Measurements from ENCODE around the gene GKN2. TPM values are rescaled to one million over a fixed set of nuclear protein-coding genes. Genes with fewer than 3 reads are reported as not detected.

Gene GKN2
- total RNA-seq, 1 experiment from 2014 or later, result not detected

DNA sequence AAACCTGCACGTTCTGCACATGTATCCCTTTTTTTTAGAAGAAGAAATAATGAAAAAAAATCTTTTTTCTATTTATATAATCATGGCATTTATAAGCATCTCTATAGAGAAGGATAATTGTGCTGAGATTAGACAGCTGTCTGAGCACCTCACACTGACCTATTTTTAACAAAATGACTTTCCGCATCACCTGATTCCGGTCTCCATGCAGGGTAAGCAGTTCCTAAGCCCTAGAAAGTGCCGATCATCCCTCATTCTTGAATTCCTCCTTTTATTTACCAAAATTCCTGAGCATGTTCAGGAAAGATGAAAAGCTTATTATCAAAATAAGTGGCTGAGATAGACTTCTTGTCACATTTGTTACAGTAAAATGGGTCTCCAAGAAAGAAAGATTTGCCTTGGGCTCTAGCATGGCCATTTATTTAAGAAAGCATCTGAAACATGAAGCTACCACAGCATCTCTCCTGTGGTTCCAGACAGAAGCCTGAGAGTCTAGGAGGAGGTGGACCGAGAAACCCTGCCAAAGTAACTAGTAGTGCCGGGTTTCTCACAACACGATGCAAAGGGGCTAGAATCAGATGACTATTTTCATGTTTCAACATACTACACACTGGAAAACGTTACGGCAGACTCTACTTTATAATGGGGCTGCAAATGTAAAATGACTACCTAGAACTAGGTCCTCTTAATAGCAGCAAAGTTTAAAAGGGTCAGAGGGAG lies 22.4 kb upstream of the GKN2 start:
- Histone ChIP-seq H2AFZ (ENCODE audit: low read depth, low read length, poor library complexity, severe bottlenecking) (no peak overlapping the region), H4K20me1 (ENCODE audit: insufficient read depth) (no peaks in the 10 kb centered on the region), H3K9ac (ENCODE audit: low read length) (no peak overlapping the region), H3K4me3 (replicated peaks in 1 of 2; ENCODE audit: low read depth in 1 of 2, low read length in 2 of 2) (no peak overlapping the region), H3K79me2 (ENCODE audit: insufficient read depth, low read length) (no peaks in the 10 kb centered on the region), H3K4me2 (ENCODE audit: low read length) (no peak overlapping the region), H3K4me1 (ENCODE audit: control insufficient read depth in 1 of 2, insufficient read depth in 2 of 2, low read length in 2 of 2) (peaks cover 0 to 14% of the 10 kb centered on the region in 2 experiments; a peak in 2 of 4 replicates), H3K9me3 (ENCODE audit: control insufficient read depth in 1 of 2, insufficient read depth in 1 of 2, low read depth in 1 of 2, low read length in 2 of 2) (no peaks in the 10 kb centered on the region), H3K36me3 (ENCODE audit: control insufficient read depth in 1 of 2, insufficient read depth in 2 of 2, low read length in 2 of 2) (no peaks in the 10 kb centered on the region), H3K27me3 (ENCODE audit: insufficient read depth, low read length) (no peaks in the 10 kb centered on the region), H3K27ac (ENCODE audit: low read depth, low read length) (no peak overlapping the region), H3K9me2 (ENCODE audit: insufficient read depth) (no peaks in the 10 kb centered on the region)
- CTCF ChIA-PET, result interaction anchor here (2.0 kb wide), 1 partner anchor 32 kb away, joined by 4 read pairs; no protein-coding TSS in a partner anchor
- ATAC-seq (no peak), DNase-seq (ENCODE audit: low read depth, low spot score) (no peak)
- no TSS peak for BruUV-seq (replicated peaks)
- RAD21 ChIA-PET (ENCODE audit: low non-redundant PET in 1 of 2, low total read pairs in 2 of 2, uncharacterized antibody in 2 of 2, unreplicated experiment in 2 of 2), result no interaction called here
- intact Hi-C loops (cut with micrococcal nuclease), result no loop called here
- POLR2A ChIA-PET, result no interaction called here
- TF ChIP-seq EGR1 (IDR thresholded peaks at IDR 0.05; ENCODE audit: low read depth) (no peak), JUND (IDR thresholded peaks at IDR 0.05) (no peak), CBX3 (IDR thresholded peaks at IDR 0.05; ENCODE audit: low read depth) (no peak), POLR2AphosphoS5 (IDR thresholded peaks at IDR 0.05; ENCODE audit: low read depth, low read length) (no peak), CEBPB (IDR thresholded peaks at IDR 0.05; ENCODE audit: low read depth) (no peak), ELF1 (IDR thresholded peaks at IDR 0.05; ENCODE audit: borderline replicate concordance, low read depth) (no peak), YY1 (IDR thresholded peaks at IDR 0.05; ENCODE audit: extremely low read depth, insufficient replicate concordance, low read depth, low read length) (no peak), ZFX (IDR thresholded peaks at IDR 0.05) (no peak), TCF7L2 (IDR thresholded peaks at IDR 0.05; ENCODE audit: borderline replicate concordance, extremely low read depth, insufficient read depth, insufficient read length) (no peak), RAD21 (IDR thresholded peaks at IDR 0.05; ENCODE audit: low read depth) (no peak), EZH2 (IDR thresholded peaks at IDR 0.05) (no peak), SIN3A (IDR thresholded peaks at IDR 0.05; ENCODE audit: low read depth) (no peak), SRF (IDR thresholded peaks at IDR 0.05; ENCODE audit: low read depth) (no peak), ZNF274 (IDR thresholded peaks at IDR 0.05; ENCODE audit: low read depth, low read length) (no peak)
- TF ChIP-seq, protein P1, sequence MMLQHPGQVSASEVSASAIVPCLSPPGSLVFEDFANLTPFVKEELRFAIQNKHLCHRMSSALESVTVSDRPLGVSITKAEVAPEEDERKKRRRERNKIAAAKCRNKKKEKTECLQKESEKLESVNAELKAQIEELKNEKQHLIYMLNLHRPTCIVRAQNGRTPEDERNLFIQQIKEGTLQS (IDR thresholded peaks at IDR 0.05), result no peak
